MCF 10A (cell line): ENCODE results near the gene DIAPH2. TPM values are rescaled to one million over a fixed set of nuclear protein-coding genes. Genes with fewer than 3 reads are reported as not detected.

Experiments used
- BruUV-seq: library from RNA; stranded (reverse); fragments of 400-500 nt; replicated peaks from 2 replicates; lab custom pipeline; 2021; lab: Mats Ljungman, UMichigan
- CTCF ChIA-PET: fragments of 300-600 bp; sonication (Branson Sonifier 250); formaldehyde crosslinking; extraction: SDS; loops from one replicate; lab custom pipeline; 2021; ENCODE audit warnings: antibody characterized with exemption, inconsistent platforms; lab: Yijun Ruan, JAX
- POLR2A ChIA-PET: fragments of 300-600, 350-650 bp; sonication (Branson Sonifier 250); formaldehyde crosslinking; extraction: SDS; loops from one replicate; lab custom pipeline; 2020; ENCODE audit warnings: antibody characterized with exemption, inconsistent platforms; lab: Yijun Ruan, JAX
- DNase-seq: peaks from one replicate; pipeline ENCODE4 v3.0.0-alpha.2; 2018; ENCODE audit not compliant: unreplicated experiment
- H3K27ac Mint-ChIP-seq: one replicate; pipeline ENCODE4 v1.8.0; 2022; ENCODE audit warnings: mild to moderate bottlenecking, low read depth, mixed read lengths; ENCODE audit not compliant: unreplicated experiment
- H3K27me3 Mint-ChIP-seq: one replicate; pipeline ENCODE4 v1.8.0; 2022; ENCODE audit warnings: mixed read lengths; ENCODE audit not compliant: insufficient read depth, unreplicated experiment
- H3K36me3 Mint-ChIP-seq: one replicate; pipeline ENCODE4 v1.8.0; 2022; ENCODE audit warnings: mild to moderate bottlenecking, moderate library complexity, mixed read lengths; ENCODE audit not compliant: insufficient read depth, unreplicated experiment
- H3K4me1 Mint-ChIP-seq: one replicate; pipeline ENCODE4 v1.8.0; 2022; ENCODE audit warnings: mixed read lengths; ENCODE audit not compliant: insufficient read depth, unreplicated experiment
- H3K4me3 Mint-ChIP-seq: one replicate; pipeline ENCODE4 v1.8.0; 2022; ENCODE audit warnings: mild to moderate bottlenecking, moderate library complexity, mixed read lengths; ENCODE audit not compliant: unreplicated experiment
- H3K9me3 Mint-ChIP-seq: one replicate; pipeline ENCODE4 v1.8.0; 2022; ENCODE audit warnings: mixed read lengths; ENCODE audit not compliant: unreplicated experiment
- CTCF ChIP-seq: fragments of 200-600 bp; IDR thresholded peaks from one replicate; pipeline ENCODE4 v1.8.0; 2022; ENCODE audit warnings: antibody characterized with exemption, mild to moderate bottlenecking; ENCODE audit not compliant: unreplicated experiment
- intact Hi-C: fragments of 100-400 bp; cut with micrococcal nuclease; formaldehyde crosslinking; loops from 2 replicates; pipeline ENCODE4 v1.14.1; 2022
- total RNA-seq: library from RNA; stranded (reverse); gene quantifications from 2 replicates; pipeline ENCODE4 v1.2.3, GENCODE V29; 2022

DIAPH2 gene
- total RNA-seq, 1 experiment from 2014 or later, result 17.6 TPM

GRCh38 chrX:96776966-96777365 lies 92.3 kb downstream of the DIAPH2 start:
- Mint-ChIP-seq H3K9me3 (no peaks in the 10 kb centered on the region), H3K4me3 (no peak overlapping the region), H3K27me3 (peaks cover 32% of the 10 kb centered on the region), H3K4me1 (no peaks in the 10 kb centered on the region), H3K27ac (no peak overlapping the region), H3K36me3 (peaks cover 4% of the 10 kb centered on the region)
- no peak for DNase-seq
- no peak for TF ChIP-seq CTCF
- BruUV-seq, result no TSS peak
- intact Hi-C loops, result no loop called here
- ChIA-PET POLR2A (interaction anchor here (0.7 kb wide), 1 partner anchor 763 kb away, joined by 3 read pairs; no protein-coding TSS in a partner anchor), CTCF (no interaction called here)

- no TSS peak for BruUV-seq
- Mint-ChIP-seq H3K4me1 (no peaks in the 10 kb centered on the region), H3K27me3 (peaks cover 15% of the 10 kb centered on the region), H3K9me3 (no peaks in the 10 kb centered on the region), H3K36me3 (no peaks in the 10 kb centered on the region), H3K4me3 (no peak overlapping the region), H3K27ac (no peak overlapping the region)
- POLR2A ChIA-PET, result no interaction called here
- intact Hi-C loops, result no loop called here
- CTCF ChIA-PET, result no interaction called here
- TF ChIP-seq CTCF, result no peak
- DNase-seq, result peak; percentile 17
Observed at GRCh38 chrX:96791559-96791958, 106.9 kb downstream of the DIAPH2 start.

GRCh38 chrX:96792047-96792446 lies 107.4 kb downstream of the DIAPH2 start:
- no TSS peak for BruUV-seq

GRCh38 chrX:96798982-96799381 lies 114.3 kb downstream of the DIAPH2 start:
- H3K27ac Mint-ChIP-seq, result no peak overlapping the region
- H3K4me1 Mint-ChIP-seq, result no peaks in the 10 kb centered on the region
- no TSS peak for BruUV-seq
- intact Hi-C loops, result no loop called here
- ChIA-PET CTCF (interaction anchor here (0.7 kb wide), 1 partner anchor 423 kb away, joined by 3 read pairs; no protein-coding TSS in a partner anchor), POLR2A (no interaction called here)
- H3K9me3 Mint-ChIP-seq, result no peaks in the 10 kb centered on the region
- peaks cover 5% of the 10 kb centered on the region for H3K36me3 Mint-ChIP-seq
- no peak for TF ChIP-seq CTCF
- peaks cover 41% of the 10 kb centered on the region for H3K27me3 Mint-ChIP-seq
- DNase-seq, result no peak
- H3K4me3 Mint-ChIP-seq, result no peak overlapping the region

More at GRCh38 chrX:96792047-96792446, 107.4 kb downstream of the DIAPH2 start:
- no peaks in the 10 kb centered on the region for H3K9me3 Mint-ChIP-seq
- intact Hi-C loops, result no loop called here
- ChIA-PET POLR2A (no interaction called here), CTCF (interaction anchor here (0.9 kb wide), 1 partner anchor 25 kb away, joined by 3 read pairs; no protein-coding TSS in a partner anchor)
- DNase-seq, result no peak
- no peak for TF ChIP-seq CTCF
- peaks cover 18% of the 10 kb centered on the region for H3K27me3 Mint-ChIP-seq
- no peak overlapping the region for H3K4me3 Mint-ChIP-seq
- no peaks in the 10 kb centered on the region for H3K4me1 Mint-ChIP-seq
- H3K36me3 Mint-ChIP-seq, result no peaks in the 10 kb centered on the region
- no peak overlapping the region for H3K27ac Mint-ChIP-seq
